Kidney (tissue), 14 donors: ENCODE measurements around the gene EXOC7. TPM values are rescaled to one million over a fixed set of nuclear protein-coding genes. Genes with fewer than 3 reads are reported as not detected.

Experiments used
- DNase-seq, 5 donors: peaks; one replicate each; pipeline ENCODE4 v3.0.0-alpha.2; 2013 to 2020
- FAIRE-seq: peaks from 2 replicates; lab custom pipeline; 2012; peaks lifted over from hg19 to GRCh38; lab: Jason Lieb, UNC
- H3K27ac ChIP-seq, 2 donors: one replicate each; pipeline ENCODE4 v1.7.0; 2013; ENCODE audit warnings: low read depth in 2 of 2, low read length in 2 of 2, inconsistent platforms in 1 of 2
- H3K27me3 ChIP-seq: one replicate; pipeline ENCODE4 v1.7.1; 2013; ENCODE audit warnings: low read length, inconsistent platforms; ENCODE audit not compliant: control insufficient read depth, insufficient read depth
- H3K36me3 ChIP-seq, 3 donors: one replicate each; pipeline versions ENCODE4 v1.7.0 to v1.7.1; 2013; ENCODE audit warnings: low read length in 3 of 3, control low read depth in 1 of 3, inconsistent platforms in 1 of 3; ENCODE audit not compliant: insufficient read depth in 3 of 3, control insufficient read depth in 2 of 3
- H3K4me1 ChIP-seq, 3 donors: one replicate each; pipeline versions ENCODE4 v1.7.0 to v1.7.1; 2013; ENCODE audit warnings: low read length in 3 of 3, inconsistent platforms in 1 of 3, low read depth in 1 of 3; ENCODE audit not compliant: control insufficient read depth in 2 of 3, insufficient read depth in 2 of 3
- H3K4me3 ChIP-seq, 3 donors: one replicate each; pipeline versions ENCODE4 v1.7.0 to v1.8.1; 2013; ENCODE audit warnings: low read length in 3 of 3, control low read depth in 1 of 3, inconsistent platforms in 1 of 3
- H3K9ac ChIP-seq, 3 donors: one replicate each; pipeline versions ENCODE4 v1.7.0 to v1.7.1; 2013; ENCODE audit warnings: low read length in 3 of 3, control low read depth in 1 of 3, inconsistent platforms in 1 of 3
- H3K9me3 ChIP-seq, 3 donors: one replicate each; pipeline versions ENCODE4 v1.7.0 to v1.7.1; 2013; ENCODE audit warnings: low read length in 3 of 3, control low read depth in 1 of 3, inconsistent platforms in 1 of 3; ENCODE audit not compliant: control insufficient read depth in 2 of 3, insufficient read depth in 1 of 3
- intact Hi-C: fragments of 100-400 bp; cut with DNase I; formaldehyde crosslinking; loops from one replicate; pipeline ENCODE4 v1.11.1; 2022
- polyA plus RNA-seq: library from polyadenylated mRNA; stranded (reverse); fragments of 350-450 nt; fragmentation: Illumina TruSeq; extraction: RNeasy Lipid Tissue Mini Kit (QIAGEN cat#74804); gene quantifications from one replicate; pipeline ENCODE4 v1.2.3, GENCODE V29; 2014; ENCODE audit warnings: low read depth, low replicate concordance; ENCODE audit not compliant: insufficient read depth
- total RNA-seq: library from RNA; stranded (reverse); fragmentation: NEBNext Ultra II Directional; extraction: Animal tissue kit (Norgen Biotek cat#: 25700); gene quantifications from one replicate; pipeline ENCODE4 v1.2.1, GENCODE V29; 2021
- TF ChIP-seq, protein P1 (sequence below): IDR thresholded peaks from 3 replicates; pipeline ENCODE4 v1.5.1; 2012; ENCODE audit warnings: mild to moderate bottlenecking, moderate library complexity, borderline replicate concordance; ENCODE audit not compliant: insufficient read depth; ENCODE audit errors: extremely low read depth
- donor health status: control.
- donor health status: control.
- donor health status: control.
- donor health status: control.
- donor health status: control.
- donor health status: DM: yes; HTN: yes; CAD: no.
- donor health status: Normal renal cell carcinoma (clear cell type).

The EXOC7 gene
- total and polyA plus RNA-seq, 2 donors from 2014 or later, result 83.2 to 143 TPM

DNA sequence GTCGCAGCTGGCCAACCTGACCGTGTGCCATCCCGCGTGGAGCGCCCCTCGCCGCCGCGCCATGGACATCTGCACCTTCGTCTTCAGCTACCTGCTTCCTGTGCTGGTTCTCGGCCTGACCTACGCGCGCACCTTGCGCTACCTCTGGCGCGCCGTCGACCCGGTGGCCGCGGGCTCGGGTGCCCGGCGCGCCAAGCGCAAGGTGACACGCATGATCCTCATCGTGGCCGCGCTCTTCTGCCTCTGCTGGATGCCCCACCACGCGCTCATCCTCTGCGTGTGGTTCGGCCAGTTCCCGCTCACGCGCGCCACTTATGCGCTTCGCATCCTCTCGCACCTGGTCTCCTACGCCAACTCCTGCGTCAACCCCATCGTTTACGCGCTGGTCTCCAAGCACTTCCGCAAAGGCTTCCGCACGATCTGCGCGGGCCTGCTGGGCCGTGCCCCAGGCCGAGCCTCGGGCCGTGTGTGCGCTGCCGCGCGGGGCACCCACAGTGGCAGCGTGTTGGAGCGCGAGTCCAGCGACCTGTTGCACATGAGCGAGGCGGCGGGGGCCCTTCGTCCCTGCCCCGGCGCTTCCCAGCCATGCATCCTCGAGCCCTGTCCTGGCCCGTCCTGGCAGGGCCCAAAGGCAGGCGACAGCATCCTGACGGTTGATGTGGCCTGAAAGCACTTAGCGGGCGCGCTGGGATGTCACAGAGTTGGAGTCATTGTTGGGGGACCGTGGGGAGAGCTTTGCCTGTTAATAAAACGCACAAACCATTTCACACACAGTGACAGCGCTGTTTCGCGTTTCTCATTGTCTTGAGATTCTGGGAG lies 26.6 kb downstream of the EXOC7 start:
- Histone ChIP-seq H3K36me3 (no peaks in the 10 kb centered on the region), H3K4me1 (peaks cover 0 to 21% (median 4%) of the 10 kb centered on the region in 3 donors), H3K27me3 (peaks cover 48% of the 10 kb centered on the region), H3K9me3 (no peaks in the 10 kb centered on the region), H3K27ac (no peak overlapping the region), H3K9ac (no peak overlapping the region), H3K4me3 (no peak overlapping the region)
- FAIRE-seq, result no peak
- TF ChIP-seq, protein P1, sequence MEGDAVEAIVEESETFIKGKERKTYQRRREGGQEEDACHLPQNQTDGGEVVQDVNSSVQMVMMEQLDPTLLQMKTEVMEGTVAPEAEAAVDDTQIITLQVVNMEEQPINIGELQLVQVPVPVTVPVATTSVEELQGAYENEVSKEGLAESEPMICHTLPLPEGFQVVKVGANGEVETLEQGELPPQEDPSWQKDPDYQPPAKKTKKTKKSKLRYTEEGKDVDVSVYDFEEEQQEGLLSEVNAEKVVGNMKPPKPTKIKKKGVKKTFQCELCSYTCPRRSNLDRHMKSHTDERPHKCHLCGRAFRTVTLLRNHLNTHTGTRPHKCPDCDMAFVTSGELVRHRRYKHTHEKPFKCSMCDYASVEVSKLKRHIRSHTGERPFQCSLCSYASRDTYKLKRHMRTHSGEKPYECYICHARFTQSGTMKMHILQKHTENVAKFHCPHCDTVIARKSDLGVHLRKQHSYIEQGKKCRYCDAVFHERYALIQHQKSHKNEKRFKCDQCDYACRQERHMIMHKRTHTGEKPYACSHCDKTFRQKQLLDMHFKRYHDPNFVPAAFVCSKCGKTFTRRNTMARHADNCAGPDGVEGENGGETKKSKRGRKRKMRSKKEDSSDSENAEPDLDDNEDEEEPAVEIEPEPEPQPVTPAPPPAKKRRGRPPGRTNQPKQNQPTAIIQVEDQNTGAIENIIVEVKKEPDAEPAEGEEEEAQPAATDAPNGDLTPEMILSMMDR, result no peak
- intact Hi-C loops, result no loop called here
- DNase-seq, result peak in 4 of 5 donors; percentile 27 to 67 (median 43)

DNA sequence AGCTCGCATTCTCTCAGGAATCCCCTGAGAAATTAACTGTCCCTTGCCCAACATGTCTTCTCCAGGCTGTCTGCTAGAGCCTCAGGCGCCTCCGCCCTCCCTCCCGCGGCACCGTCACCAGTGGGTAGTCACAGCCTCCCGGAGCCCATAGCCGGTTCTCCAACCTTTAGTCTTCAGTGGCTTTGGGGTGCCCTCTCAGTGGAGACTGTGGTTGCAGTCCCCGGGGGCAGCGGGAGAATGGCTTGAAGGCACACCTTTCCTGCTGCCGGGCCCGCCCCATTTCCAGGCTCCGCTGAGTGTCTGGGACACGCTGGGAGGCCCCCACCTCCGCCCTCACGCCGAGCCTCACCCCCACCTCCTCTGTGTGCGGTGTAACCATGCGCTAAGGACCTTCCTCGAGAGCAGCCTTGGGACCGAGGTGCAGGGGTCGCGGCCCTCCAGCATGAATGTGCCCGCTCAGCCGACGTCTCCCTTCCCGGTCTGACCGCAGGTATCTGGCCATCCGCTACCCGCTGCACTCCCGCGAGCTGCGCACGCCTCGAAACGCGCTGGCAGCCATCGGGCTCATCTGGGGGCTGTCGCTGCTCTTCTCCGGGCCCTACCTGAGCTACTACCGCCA lies 27.3 kb downstream of the EXOC7 start:
- Histone ChIP-seq H3K9me3 (no peaks in the 10 kb centered on the region), H3K4me3 (no peak overlapping the region), H3K27ac (no peak overlapping the region), H3K27me3 (peaks cover 48% of the 10 kb centered on the region), H3K4me1 (peaks cover 0 to 23% (median 4%) of the 10 kb centered on the region in 3 donors), H3K9ac (no peak overlapping the region), H3K36me3 (no peaks in the 10 kb centered on the region)
- DNase-seq, result peak in 3 of 5 donors; percentile 13 to 65 (median 17)
- TF ChIP-seq, protein P1, result no peak
- intact Hi-C loops, result no loop called here
- no peak for FAIRE-seq

DNA sequence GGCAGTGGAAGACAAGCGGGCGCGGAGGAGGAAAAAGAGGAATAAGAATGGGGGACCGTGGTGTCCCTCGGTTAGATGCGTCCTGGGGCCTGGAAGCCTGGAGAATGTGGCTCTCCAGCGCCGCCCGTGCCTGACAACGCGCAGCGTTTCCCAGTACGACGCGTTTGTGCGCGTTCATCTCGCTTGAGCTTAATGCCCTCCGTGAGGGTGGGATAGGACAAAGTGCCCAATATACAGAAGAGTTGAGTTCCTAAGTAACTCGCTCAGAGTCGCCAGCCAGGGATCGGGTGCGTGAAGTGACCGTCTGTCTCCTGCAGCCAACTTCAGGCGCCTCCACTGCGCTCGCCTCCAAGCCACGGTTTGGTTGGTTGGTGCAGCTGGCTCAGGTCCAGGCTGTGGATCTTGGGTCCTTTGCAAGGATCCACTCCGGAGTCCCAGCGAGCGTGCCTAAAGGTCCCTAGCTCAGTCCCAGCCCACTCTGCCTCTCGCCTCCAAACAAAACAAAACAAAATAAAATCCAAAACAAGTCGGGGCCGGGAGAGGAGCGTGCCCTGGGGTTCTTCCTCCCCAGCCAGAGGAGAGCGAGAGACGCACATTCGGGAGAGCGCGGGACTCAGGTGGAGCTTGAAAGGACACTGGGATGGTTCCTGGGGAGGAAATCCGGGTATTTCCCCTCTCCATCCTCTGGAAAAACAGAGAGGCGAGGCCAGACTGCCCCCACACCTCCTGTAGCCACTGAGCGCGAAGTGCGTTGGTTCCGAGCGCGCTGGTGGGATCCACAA lies 28.0 kb downstream of the EXOC7 start:
- Histone ChIP-seq H3K4me1 (peaks cover 0 to 28% (median 4%) of the 10 kb centered on the region in 3 donors), H3K4me3 (no peak overlapping the region), H3K36me3 (no peaks in the 10 kb centered on the region), H3K9me3 (no peaks in the 10 kb centered on the region), H3K27me3 (peaks cover 48% of the 10 kb centered on the region), H3K27ac (no peak overlapping the region), H3K9ac (no peak overlapping the region)
- FAIRE-seq, result no peak
- TF ChIP-seq, protein P1, result no peak
- intact Hi-C loops, result no loop called here
- peak in 4 of 5 donors; percentile 43 to 57 (median 51) for DNase-seq
